Epidermal melanocyte (primary cell): ENCODE results near the gene TRIP11.
"Not testable (repeated sequence)": the region's sequence is repeated elsewhere in the genome, so short reads cannot be mapped to it uniquely, and the experiment has no call there.

Source experiments
- DNase-seq: peaks from one replicate; pipeline ENCODE4 v3.0.0; 2011; ENCODE audit warnings: low spot score; ENCODE audit not compliant: insufficient read length

TRIP11 gene

DNA sequence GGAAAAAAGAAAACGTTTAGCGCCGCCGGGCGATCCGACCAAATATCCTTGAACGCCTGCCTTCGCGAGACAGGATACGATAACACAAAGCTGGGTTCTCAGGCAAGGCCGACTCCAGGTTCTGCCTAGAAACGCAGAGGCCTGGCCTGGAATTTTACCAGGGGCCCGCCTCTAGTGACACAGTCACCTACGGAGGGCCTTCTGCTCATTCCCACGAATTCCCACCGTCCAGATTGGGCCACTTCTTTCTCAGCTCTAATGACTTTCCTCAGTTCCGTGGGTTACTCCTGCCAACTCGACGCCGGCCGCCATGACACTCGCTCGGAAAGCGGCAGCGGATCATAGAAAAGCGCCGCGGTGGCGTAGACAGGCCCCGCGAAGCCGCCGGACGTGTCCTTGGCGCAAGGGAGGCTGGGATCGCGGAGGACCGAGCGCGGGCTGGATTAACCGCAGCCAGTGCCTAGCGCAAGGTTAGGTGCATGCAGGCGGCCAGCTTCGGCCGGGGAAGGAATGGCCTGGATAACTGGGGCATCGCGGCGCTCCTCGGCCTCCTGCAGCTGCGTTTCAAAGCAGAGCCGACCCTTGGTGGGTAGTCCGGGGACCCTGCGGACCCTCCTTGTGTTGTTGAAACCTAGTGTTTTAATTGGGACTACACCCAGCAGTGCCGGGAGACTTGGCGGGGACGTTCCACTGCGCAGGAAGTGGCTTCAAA is at the start of gene TRIP11:
TSS of gene TRIP11 (minus strand) at position 341 of the 712 bp plus-strand sequence. CDS start 374 bp downstream, outside the sequence.
- peak; percentile 93 for DNase-seq

DNA sequence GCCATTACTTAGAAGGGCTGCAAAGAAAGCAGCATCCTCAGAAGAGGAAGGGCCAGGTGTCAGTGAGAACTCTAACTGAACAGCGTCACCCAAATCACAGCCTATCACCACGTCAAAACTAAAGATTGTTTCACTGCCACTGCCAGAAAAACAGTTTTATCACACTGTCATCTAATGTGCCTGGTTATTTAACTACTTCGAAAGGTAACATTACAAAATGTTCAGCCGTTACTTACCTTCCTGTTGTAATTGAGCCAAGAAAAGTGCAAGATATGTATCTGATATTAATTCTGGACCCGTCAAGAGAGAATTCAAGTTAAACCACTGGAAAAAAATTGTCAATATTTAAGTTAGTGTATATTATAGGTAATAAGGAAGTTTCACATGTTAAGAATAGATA is 48.6 kb upstream of the TRIP11 start:
- DNase-seq, result no peak

DNA sequence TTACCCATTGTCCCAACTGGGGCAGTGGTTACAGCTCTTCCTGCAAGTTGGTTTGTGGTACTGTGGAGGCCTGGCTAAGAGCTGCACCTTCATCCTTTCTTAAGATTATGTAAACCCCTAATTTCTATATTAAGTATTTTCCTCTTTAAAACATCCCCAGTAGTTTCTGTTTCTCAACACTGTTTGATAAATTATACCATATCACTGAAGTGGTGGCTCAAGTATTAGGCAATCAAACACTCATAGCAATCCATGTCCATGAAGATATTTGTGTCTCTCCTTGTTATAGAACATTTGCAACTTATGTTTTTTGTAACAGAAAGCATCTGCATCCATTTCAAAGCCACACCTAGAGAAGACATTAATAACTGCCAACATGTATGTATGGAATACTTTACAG is 34.7 kb upstream of the TRIP11 start:
- no peak for DNase-seq

- no peak for DNase-seq
These were observed 18.4 kb upstream of the TRIP11 start for GRCh38 chr14:92058006-92058917.

DNA sequence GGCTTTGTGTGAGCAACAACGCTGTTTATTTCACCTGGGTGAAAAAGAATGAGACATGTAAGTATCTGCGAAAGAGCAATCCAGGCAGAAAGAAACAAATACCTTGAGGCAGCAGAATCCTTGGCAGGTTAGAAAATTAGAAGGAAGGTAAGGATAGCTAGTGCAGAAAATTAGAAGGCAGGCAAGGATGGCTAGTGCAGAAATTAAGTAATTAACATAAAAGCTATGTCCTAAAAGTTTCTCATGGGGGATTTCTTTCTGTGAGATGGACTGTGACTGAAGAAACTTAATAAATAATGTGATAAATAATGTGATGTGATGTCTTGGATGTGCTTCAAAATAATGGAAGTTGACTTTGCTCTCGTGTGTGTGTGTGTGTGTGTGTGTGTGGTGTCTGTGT is 9.9 kb upstream of the TRIP11 start:
- DNase-seq, result no peak

GRCh38 chr14:92049221-92049620 is 9.4 kb upstream of the TRIP11 start:
- DNase-seq, result not testable (repeated sequence)

GRCh38 chr14:92045904-92046303 is 6.0 kb upstream of the TRIP11 start:
- DNase-seq, result not testable (repeated sequence)

DNA sequence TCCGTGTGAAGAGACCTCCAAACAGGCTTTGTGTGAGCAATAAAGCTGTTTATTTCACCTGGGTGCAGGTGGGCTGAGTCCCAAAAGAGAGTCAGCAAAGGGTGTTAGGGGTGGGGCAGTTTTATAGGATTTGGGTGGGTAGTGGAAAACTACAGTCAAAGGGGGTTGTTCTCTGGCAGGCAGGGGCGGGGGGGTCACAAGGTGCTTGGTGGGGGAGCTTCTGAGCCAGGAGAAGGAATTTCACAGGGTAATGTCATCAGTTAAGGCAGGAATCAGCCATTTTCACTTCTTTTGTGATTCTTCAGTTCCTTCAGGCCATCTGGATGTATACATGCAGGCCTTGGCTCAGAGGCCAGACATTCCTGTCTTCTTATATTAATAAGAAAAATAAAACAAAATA is 1.9 kb upstream of the TRIP11 start:
- not testable (repeated sequence) for DNase-seq

GRCh38 chr14:92041203-92041602 is 1.3 kb upstream of the TRIP11 start:
- no peak for DNase-seq

- DNase-seq, result no peak
These were observed 682 bp upstream of the TRIP11 start for GRCh38 chr14:92040431-92041051.

GRCh38 chr14:92039063-92039718 is 668 bp downstream of the TRIP11 start:
- no peak for DNase-seq

DNA sequence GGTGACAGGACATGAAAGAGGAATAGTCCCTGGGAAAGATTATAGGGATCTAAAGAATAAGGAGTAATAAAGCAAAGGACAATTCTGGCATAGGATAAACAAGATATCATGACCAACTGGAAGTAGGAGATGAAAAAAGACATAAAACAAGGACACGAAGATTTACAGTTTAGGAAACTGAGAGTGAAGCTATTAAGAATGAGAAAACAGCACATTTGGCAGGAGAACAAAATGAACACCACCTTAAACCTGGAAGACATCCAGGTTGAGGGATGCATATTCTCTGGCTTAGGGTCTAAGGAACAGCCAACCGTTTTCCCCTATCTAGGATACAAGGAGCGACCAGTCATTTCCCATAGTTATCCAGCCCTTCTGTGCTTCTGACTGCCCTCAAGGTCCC is 1.9 kb downstream of the TRIP11 start:
- DNase-seq, result no peak

- DNase-seq, result no peak
These were observed 4.0 kb downstream of the TRIP11 start for GRCh38 chr14:92035890-92036289.

DNA sequence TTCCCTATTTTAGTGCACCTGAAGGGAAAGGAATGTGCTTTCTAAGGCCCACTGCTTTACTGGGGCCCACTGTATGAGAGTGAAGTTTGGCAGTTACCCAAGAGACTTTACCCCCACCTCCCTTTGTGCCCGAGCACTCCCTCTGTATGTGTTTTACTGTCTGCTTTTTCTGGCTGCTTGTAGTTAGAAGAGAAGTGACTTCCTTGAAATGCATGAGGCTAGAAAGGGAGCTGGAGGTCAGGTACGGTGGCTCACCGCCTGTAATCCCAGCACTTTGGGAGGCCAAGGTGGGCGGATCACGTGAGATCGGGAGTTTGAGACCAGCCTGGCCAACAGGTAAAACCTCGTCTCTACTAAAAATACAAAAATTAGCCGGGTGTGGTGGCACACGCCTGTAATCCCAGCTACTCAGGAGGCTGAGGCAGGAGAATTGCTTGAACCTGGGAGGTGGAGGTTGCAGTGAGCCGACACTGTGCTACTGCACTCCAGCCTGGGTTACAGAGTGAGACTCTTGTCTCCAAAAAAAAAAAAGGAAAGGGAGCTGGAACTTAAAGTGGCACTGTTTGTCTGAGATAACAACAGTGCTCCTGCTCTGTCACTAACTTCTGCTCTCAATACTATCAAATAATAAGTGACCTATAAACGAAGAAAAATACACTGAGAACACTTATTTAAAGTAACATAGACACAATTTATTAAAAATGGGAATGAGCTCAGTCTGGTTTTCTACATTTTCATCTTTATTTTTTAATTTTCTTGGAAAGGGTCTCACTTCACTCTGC is 5.8 kb downstream of the TRIP11 start:
- DNase-seq, result no peak

DNA sequence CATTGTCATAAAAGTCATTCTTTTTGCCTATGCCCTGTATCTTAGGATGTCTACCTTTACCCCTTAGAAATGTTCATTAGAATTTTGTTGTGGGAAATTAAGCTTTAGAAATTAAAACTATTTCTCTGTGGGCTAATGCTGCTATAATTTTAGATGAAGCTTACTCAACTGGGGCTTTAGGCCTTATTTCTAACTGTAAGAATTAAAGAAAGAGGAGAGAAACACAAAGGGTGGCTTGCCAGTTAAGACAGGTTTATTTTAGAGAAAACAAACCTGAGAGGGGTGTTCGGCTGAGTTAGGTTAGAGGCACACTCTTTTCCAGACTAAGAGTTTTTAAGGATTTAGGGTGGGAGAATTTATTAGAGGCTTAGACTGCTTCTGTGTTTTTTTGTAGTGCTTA is 6.4 kb downstream of the TRIP11 start:
- DNase-seq, result no peak

DNA sequence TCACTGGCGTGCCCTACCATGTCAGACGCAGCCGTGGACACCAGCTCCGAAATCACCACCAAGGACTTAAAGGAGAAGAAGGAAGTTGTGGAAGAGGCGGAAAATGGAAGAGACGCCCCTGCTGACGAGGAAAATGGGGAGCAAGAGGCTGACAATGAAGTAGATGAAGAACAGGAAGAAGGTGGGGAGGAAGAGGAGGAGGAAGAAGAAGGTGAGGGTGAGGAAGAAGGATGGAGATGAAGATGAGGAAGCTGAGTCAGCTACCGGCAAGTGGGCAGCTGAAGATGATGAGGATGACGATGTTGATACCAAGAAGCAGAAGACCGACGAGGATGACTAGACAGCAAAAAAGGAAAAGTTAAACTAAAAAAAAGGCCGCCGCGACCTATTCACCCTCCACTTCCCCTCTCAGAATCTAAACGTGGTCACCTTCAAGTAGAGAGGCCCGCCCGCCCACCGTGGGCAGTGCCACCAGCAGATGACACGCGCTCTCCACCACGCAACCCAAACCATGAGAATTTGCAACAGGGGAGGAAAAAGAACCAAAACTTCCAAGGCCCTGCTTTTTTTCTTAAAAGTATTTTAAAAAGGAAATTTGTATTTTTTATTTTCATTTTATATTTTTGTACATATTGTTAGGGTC is 13.2 kb downstream of the TRIP11 start:
- no peak for DNase-seq

GRCh38 chr14:92022036-92022435 is 17.8 kb downstream of the TRIP11 start:
- DNase-seq, result no peak

- no peak for DNase-seq
These were observed 18.3 kb downstream of the TRIP11 start for GRCh38 chr14:92021523-92021922.

DNA sequence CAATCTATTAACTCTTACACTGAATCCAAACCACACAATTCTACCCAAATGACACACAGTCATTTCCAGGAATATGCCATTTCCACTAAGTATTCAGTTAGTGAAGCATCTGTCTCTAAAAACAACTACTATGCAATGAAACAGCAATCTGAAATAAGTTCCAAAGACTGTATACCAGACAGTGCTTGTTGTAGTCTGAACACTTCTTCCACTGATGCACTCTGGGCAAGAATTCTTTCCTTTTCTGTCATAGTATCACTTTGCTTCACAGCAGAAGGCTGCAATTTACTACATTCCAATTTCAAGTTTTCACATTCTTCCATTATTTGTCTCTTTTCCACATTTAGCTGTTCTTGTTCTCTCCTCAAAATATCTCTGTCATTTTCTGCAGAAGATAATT is 25.8 kb downstream of the TRIP11 start:
- DNase-seq, result no peak

- DNase-seq, result no peak
These were observed 27.6 kb downstream of the TRIP11 start for GRCh38 chr14:92012121-92012748.
